T-helper 22 cell (primary cell): ENCODE measurements around the gene PTPRN2.
"Not testable (repeated sequence)": the region's sequence is repeated elsewhere in the genome, so short reads cannot be mapped to it uniquely, and the experiment has no call there.

Experiments used
- DNase-seq: peaks from one replicate; pipeline ENCODE4 v3.0.0-alpha.2; 2020; ENCODE audit warnings: low read depth

Gene PTPRN2

GRCh38 chr7:157846746-157847145 is 740.9 kb downstream of the PTPRN2 start:
- not testable (repeated sequence) for DNase-seq

GRCh38 chr7:157846271-157846670 is 741.4 kb downstream of the PTPRN2 start:
- no peak for DNase-seq

GRCh38 chr7:157845203-157845835 is 742.3 kb downstream of the PTPRN2 start:
- DNase-seq: no peak

GRCh38 chr7:157844611-157845010 is 743.0 kb downstream of the PTPRN2 start:
- no peak for DNase-seq

- DNase-seq: no peak
Measured at GRCh38 chr7:157844141-157844540, 743.5 kb downstream of the PTPRN2 start.

- DNase-seq: no peak
Measured at GRCh38 chr7:157843336-157844140, 744.1 kb downstream of the PTPRN2 start.

GRCh38 chr7:157841773-157842370 is 745.8 kb downstream of the PTPRN2 start:
- no peak for DNase-seq

GRCh38 chr7:157840914-157841772 is 746.5 kb downstream of the PTPRN2 start:
- DNase-seq: no peak

- no peak for DNase-seq
Measured at GRCh38 chr7:157840174-157840913, 747.3 kb downstream of the PTPRN2 start.

GRCh38 chr7:157839672-157840167 is 747.9 kb downstream of the PTPRN2 start:
- DNase-seq: no peak

GRCh38 chr7:157839226-157839625 is 748.4 kb downstream of the PTPRN2 start:
- no peak for DNase-seq

GRCh38 chr7:157837561-157837960 is 750.1 kb downstream of the PTPRN2 start:
- DNase-seq: no peak

- no peak for DNase-seq
Measured at GRCh38 chr7:157837047-157837446, 750.6 kb downstream of the PTPRN2 start.

- DNase-seq: no peak
Measured at GRCh38 chr7:157834501-157835163, 753.0 kb downstream of the PTPRN2 start.

- no peak for DNase-seq
Measured at GRCh38 chr7:157832866-157833607, 754.6 kb downstream of the PTPRN2 start.

GRCh38 chr7:157832421-157832820 is 755.2 kb downstream of the PTPRN2 start:
- DNase-seq: no peak

- no peak for DNase-seq
Measured at GRCh38 chr7:157832006-157832405, 755.6 kb downstream of the PTPRN2 start.

GRCh38 chr7:157831143-157831905 is 756.3 kb downstream of the PTPRN2 start:
- DNase-seq: no peak

GRCh38 chr7:157830331-157830730 is 757.3 kb downstream of the PTPRN2 start:
- no peak for DNase-seq
